Hypothalamus (tissue), 51 donors: ENCODE measurements around the gene PPARD.
"Not testable (repeated sequence)": the region's sequence is repeated elsewhere in the genome, so short reads cannot be mapped to it uniquely, and the experiment has no call there.

ENCODE experiments used
- DNase-seq, 51 donors: peaks; one replicate each; lab custom pipeline; 2025; lab: John Stamatoyannopoulos, UW

Gene PPARD

DNA sequence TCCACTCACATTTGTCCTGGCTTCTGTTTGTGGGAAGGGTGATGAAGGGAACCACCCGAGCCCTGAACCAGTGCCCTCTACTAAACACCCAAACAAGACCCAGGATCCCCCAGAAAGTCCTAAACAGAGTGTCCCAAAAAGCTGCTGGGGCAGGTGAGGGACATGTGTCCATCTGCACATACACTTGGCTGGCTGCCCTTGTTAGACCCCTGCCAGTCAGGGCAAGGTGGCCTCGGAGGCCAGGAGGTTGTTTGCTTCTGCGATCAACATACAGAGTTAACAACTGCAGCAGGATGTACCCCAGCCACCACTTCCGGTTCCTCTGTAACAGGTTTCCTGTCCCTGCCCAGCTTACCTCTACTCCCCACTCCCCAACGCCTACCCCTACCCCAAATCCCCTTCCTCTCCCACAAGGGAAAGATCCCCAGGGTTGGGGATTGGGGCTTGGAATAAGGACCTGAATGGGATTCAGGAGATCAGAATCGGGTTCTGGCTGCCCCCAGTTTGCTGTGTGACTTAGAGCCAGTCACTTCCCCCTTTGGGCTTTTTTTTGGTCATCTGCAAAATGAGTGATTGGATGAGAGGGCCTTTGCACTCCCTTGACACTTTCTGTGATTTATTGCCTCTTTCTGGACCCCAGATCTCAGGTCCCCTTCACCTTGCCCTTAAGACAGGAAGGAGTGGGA lies 30.8 kb upstream of the PPARD start:
- no peak for DNase-seq

GRCh38 chr6:35312076-35312800 lies 30.1 kb upstream of the PPARD start:
- no peak for DNase-seq

GRCh38 chr6:35312807-35313206 lies 29.6 kb upstream of the PPARD start:
- no peak for DNase-seq

DNA sequence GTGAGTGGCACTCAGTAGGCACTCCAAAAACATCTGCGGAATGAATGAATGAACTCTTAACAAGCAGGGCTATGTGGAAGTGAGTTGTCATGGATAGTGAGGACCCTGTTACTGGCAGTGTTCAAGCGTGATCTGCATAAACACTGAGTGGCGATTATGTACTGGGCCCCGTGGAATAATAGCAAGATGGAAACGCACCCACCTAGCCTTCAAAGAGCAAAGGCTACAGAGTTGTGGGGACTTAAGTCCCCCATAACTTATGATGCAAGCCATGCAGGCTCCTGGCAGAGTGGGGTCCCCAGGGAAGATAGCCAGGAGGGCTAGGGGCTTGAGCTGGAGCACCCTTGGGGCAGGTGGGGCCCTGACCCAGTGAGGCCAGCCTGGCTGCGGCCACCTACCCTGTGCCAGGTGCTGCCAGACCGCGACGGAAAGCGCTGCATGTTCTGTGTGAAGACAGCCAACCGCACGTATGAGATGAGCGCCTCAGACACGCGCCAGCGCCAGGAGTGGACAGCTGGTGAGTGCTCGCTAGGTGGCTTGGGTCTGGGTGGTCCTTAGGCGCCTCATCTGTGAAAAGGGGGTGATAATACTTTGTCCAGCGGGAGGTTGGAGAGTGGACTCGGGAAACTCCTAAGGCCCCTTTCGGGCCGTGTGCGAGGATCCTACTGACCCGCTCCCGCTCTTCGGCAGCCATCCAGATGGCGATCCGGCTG lies 24.7 kb upstream of the PPARD start:
- DNase-seq, result peak in 2 of 51 donors; percentile 13 to 16

- peak in 47 of 51 donors; percentile 17 to 88 (median 68) for DNase-seq
These were observed 23.9 kb upstream of the PPARD start for GRCh38 chr6:35318196-35319171.

DNA sequence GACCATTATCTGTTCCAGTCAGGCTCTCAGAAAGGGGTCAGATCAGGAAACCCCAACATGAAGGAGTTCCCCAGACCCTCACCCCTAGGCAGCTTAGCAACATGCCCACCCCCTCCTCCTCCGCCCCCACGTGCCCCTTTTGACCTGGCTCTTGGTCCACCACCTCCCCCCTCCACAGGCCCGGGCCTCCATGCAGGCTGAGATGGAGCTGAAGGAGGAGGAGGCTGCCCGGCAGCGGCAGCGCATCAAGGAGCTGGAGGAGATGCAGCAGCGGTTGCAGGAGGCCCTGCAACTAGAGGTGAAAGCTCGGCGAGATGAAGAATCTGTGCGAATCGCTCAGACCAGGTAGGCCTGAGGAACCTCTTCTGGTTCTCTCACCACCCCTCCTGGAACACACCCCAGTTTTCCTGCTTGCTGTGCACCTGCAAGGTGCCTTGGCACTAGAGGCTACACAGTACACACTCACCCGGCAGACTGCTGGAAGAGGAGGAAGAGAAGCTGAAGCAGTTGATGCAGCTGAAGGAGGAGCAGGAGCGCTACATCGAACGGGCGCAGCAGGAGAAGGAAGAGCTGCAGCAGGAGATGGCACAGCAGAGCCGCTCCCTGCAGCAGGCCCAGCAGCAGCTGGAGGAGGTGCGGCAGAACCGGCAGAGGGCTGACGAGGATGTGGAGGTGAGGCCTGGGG lies 22.9 kb upstream of the PPARD start:
- DNase-seq, result no peak

DNA sequence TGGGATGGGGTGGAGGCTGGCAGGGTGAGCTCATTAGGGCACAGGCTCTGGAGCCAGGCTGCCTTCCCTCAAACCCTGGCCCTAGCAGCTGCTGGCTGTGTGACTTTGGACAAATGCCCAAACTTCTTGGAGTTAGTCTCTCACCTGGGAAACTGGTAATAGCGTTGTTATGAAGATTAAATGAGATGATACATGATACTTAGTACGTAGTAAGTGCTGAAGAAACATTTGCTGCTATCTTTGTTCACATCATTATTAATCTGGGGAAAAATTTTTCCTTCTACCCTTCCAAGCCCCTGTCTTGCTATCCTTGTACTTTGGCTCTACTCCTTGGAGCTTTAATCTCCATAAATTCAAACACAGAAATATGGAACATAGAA lies 22.3 kb upstream of the PPARD start:
- no peak for DNase-seq

DNA sequence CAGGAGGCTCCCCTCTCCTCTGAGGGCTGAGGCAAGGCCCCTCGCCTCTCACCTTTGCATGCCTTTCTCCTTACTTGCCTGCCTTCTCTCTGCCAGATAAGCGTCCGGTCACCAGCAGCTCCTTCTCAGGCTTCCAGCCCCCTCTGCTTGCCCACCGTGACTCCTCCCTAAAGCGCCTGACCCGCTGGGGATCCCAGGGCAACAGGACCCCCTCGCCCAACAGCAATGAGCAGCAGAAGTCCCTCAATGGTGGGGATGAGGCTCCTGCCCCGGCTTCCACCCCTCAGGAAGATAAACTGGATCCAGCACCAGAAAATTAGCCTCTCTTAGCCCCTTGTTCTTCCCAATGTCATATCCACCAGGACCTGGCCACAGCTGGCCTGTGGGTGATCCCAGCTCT lies 21.3 kb upstream of the PPARD start:
- no peak for DNase-seq

GRCh38 chr6:35327349-35328027 lies 14.9 kb upstream of the PPARD start:
- DNase-seq, result peak in 20 of 51 donors; percentile 8 to 47 (median 18)

- no peak for DNase-seq
These were observed 14.1 kb upstream of the PPARD start for GRCh38 chr6:35328108-35328723.

GRCh38 chr6:35328965-35329364 lies 13.4 kb upstream of the PPARD start:
- not testable (repeated sequence) for DNase-seq

DNA sequence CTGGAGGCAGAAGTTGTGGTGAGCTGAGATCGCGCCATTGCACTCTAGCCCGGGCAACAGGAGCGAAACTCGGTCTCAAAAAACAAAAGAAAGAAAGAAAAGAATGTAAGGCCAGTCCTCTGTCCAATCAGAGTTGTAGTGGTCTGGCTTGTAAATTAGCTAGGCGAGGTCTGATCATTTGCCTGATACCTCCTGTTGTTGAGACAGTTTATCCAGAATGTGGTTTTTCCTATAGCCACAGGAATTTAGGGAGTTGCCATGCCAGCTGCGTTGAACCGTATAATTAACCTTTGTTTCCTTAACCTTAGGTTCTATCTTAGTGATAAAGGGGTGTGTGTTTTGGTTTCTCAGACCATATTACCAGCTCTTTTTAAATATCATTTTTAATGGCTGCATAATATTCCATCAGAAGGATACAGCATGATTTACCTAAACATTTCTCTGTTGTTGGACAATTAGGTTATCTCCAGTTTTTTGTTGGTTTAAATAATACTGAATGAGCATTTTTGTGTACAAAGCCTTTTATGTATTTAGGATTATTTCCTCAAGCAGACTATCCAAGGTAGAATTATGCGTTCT lies 11.7 kb upstream of the PPARD start:
- DNase-seq, result no peak

GRCh38 chr6:35332074-35332887 lies 10.1 kb upstream of the PPARD start:
- not testable (repeated sequence) for DNase-seq

- DNase-seq, result no peak
These were observed 801 bp upstream of the PPARD start for GRCh38 chr6:35341557-35341956.

GRCh38 chr6:35343092-35343834 lies 905 bp downstream of the PPARD start:
- peak in 10 of 51 donors; percentile 8 to 32 (median 16) for DNase-seq

DNA sequence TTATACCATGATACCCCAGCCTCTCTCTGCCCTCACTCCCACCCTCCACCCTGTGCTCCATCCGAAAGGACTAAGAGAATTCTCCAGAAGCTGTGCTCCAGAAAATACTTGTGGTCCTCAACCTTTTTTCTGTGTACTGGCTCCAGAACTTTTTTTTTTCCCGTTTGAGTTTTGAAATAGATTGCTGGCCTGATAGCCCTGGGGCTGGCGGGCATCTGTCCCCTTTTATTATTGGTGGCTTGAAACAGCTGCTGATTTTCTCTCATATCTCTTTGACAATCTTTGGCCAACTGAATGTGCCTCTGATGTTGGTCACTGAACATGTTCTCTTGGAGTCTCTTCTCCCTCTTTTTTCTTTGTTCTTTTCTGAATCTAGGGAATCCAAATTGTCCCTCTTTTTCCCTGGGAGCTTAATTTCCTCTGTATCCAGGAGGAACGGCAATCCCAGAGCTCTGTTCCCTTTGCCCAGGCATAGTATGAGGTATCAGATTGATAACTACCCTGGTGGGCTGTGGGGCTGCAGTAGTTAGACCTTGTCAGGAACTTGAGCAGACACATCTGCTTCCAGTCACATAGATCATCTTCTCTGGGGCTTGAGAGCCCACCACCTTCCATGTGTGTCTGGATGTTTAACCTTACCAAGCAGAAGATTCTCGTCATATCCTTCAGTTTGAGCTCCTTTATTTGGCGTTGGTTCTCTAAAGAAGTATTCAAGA lies 1.6 kb downstream of the PPARD start:
- no peak for DNase-seq
